PC-3 (cell line): ENCODE results near the gene NEDD4L.

Source experiments
- EZH2phosphoT487 ChIP-seq: fragments of 300-600 bp; sonication (generic); IDR thresholded peaks from 2 replicates; pipeline ENCODE4 v1.6.1; 2018; ENCODE audit warnings: mild to moderate bottlenecking, antibody characterized with exemption, low read length, borderline replicate concordance
- TF ChIP-seq, protein P1 (sequence below): fragments of 300-600 bp; sonication (generic); conservative IDR thresholded peaks from 2 replicates; pipeline ENCODE4 v1.5.1; 2017; ENCODE audit warnings: antibody characterized with exemption, low read depth, mild to moderate bottlenecking, low read length

DNA sequence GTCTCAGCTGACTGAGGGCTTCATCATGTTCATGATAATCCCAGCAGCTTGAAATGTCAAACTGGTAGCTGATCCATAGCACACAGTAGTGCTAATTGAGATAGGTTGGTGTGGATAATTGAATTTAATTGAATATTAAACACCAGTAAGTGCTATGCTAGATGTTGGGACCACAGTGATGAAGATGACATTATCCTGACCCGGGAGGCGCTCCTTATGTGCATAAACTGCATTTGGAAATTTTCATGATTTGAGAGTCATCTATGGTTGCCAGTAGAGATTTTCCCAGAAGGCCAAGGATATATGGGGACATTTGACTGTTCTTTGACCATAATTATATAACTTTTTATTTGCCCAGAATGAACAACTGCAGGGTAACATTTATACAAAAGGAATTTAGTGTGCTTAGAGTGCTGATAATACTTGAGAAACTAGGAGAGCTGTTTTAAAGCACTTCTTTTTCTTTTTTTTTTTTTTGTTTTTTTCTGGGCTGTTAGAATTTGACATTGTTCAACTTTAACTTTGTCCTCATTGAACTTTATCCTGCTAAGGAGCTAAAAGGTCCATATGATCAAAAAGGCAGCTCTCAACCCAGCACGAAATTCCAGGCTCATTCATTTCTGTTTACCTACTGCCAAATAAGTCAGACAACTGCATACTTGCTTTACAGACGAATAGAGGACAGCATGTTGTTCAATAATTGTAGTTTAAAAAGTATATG lies 242.8 kb downstream of the NEDD4L start:
- TF ChIP-seq, protein P1, sequence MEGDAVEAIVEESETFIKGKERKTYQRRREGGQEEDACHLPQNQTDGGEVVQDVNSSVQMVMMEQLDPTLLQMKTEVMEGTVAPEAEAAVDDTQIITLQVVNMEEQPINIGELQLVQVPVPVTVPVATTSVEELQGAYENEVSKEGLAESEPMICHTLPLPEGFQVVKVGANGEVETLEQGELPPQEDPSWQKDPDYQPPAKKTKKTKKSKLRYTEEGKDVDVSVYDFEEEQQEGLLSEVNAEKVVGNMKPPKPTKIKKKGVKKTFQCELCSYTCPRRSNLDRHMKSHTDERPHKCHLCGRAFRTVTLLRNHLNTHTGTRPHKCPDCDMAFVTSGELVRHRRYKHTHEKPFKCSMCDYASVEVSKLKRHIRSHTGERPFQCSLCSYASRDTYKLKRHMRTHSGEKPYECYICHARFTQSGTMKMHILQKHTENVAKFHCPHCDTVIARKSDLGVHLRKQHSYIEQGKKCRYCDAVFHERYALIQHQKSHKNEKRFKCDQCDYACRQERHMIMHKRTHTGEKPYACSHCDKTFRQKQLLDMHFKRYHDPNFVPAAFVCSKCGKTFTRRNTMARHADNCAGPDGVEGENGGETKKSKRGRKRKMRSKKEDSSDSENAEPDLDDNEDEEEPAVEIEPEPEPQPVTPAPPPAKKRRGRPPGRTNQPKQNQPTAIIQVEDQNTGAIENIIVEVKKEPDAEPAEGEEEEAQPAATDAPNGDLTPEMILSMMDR, result no peak
- no peak for TF ChIP-seq EZH2phosphoT487
